K562 (cell line): ENCODE data around the gene MRPL40. TPM values are rescaled to one million over a fixed set of nuclear protein-coding genes. Genes with fewer than 3 reads are reported as not detected.

Experiments
- ATAC-seq: fragments of 200-7000 bp; cut with Tn5 transposase; 3 replicates; pipeline ENCODE4 v1.9.1; 2020; ENCODE audit warnings: moderate library complexity
- BruUV-seq: library from RNA; stranded (reverse); fragments of 400-500 nt; replicated peaks from 2 replicates; lab custom pipeline; 2021; lab: Mats Ljungman, UMichigan
- CTCF ChIA-PET: fragments of 300-600 bp; formaldehyde crosslinking; extraction: SDS; loops from one replicate; lab custom pipeline; 2021; ENCODE audit warnings: low intra/inter-chr PET ratio; lab: Yijun Ruan, JAX
- POLR2A ChIA-PET: fragments of 300-600, 350-650 bp; sonication (Branson Sonifier 250); formaldehyde crosslinking; extraction: SDS; loops from one replicate; lab custom pipeline; 2021; ENCODE audit warnings: antibody characterized with exemption, inconsistent platforms; lab: Yijun Ruan, JAX
- DNase-seq, 4 experiments: peaks; one replicate each; pipeline versions ENCODE4 v3.0.0 to v3.0.0-alpha.2; 2011 to 2018; ENCODE audit warnings: low spot score in 3 of 4, mixed read lengths in 3 of 4; ENCODE audit errors: extremely low read depth in 1 of 4
- FAIRE-seq: peaks from 2 replicates; lab custom pipeline; 2011; peaks lifted over from hg19 to GRCh38; lab: Jason Lieb, UNC
- H2AFZ ChIP-seq: 2 replicates; pipeline ENCODE4 v1.6.0; 2011; ENCODE audit warnings: low read depth, low read length, control low read depth, inconsistent platforms
- H3K27ac ChIP-seq: fragments of 200-600 bp; 3 replicates; pipeline ENCODE4 v1.8.0; 2011; ENCODE audit warnings: low read depth, mild to moderate bottlenecking, control low read depth, inconsistent platforms, low read length, moderate library complexity, mixed read lengths; ENCODE audit errors: extremely low read depth
- H3K27me3 ChIP-seq, 2 experiments: fragments of 300-600 bp in 1 of 2; 2 replicates in 1 of 2; 3 replicates in 1 of 2; pipeline versions ENCODE4 v1.6.0 to v1.8.0; 2011; ENCODE audit warnings: inconsistent platforms in 2 of 2, low read length in 2 of 2, mild to moderate bottlenecking in 1 of 2, mixed read lengths in 1 of 2, moderate library complexity in 1 of 2; ENCODE audit not compliant: control insufficient read depth in 2 of 2, insufficient read depth in 2 of 2
- H3K36me3 ChIP-seq: fragments of 300-600 bp; 3 replicates; pipeline ENCODE4 v1.8.0; 2011; ENCODE audit warnings: mild to moderate bottlenecking, low read length, inconsistent platforms; ENCODE audit not compliant: control insufficient read depth, insufficient read depth
- H3K4me1 ChIP-seq, 2 experiments: fragments of 200-600 bp in 1 of 2; replicated peaks in 1 of 2; 2 replicates in 1 of 2; 3 replicates in 1 of 2; pipeline versions ENCODE4 v1.5.1 to v1.8.0; 2011; ENCODE audit warnings: inconsistent platforms in 2 of 2, low read length in 2 of 2, mild to moderate bottlenecking in 1 of 2, mixed read lengths in 1 of 2, moderate library complexity in 1 of 2; ENCODE audit not compliant: control insufficient read depth in 2 of 2, insufficient read depth in 2 of 2
- H3K4me2 ChIP-seq: 2 replicates; pipeline ENCODE4 v1.6.1; 2011; ENCODE audit warnings: low read length, control low read depth, inconsistent platforms, mixed read lengths; ENCODE audit not compliant: insufficient read depth
- H3K4me3 ChIP-seq: fragments of 200-600 bp; sonication (generic), shearing (Covaris generic); 2 replicates; pipeline ENCODE4 v1.5.1; 2016; ENCODE audit warnings: control low read depth, inconsistent platforms
- H3K79me2 ChIP-seq: fragments of 200-600 bp; 3 replicates; pipeline ENCODE4 v1.8.0; 2011; ENCODE audit warnings: low read length, inconsistent platforms; ENCODE audit not compliant: control insufficient read depth, insufficient read depth
- H3K9ac ChIP-seq, 2 experiments: 2 replicates each; pipeline versions ENCODE4 v1.6.0 to v1.6.1; 2011; ENCODE audit warnings: low read depth in 2 of 2, low read length in 2 of 2, control low read depth in 1 of 2, inconsistent platforms in 1 of 2, mild to moderate bottlenecking in 1 of 2, mixed read lengths in 1 of 2; ENCODE audit not compliant: insufficient read depth in 1 of 2
- H3K9me1 ChIP-seq: one replicate; pipeline ENCODE4 v1.6.0; 2011; ENCODE audit warnings: inconsistent platforms, mild to moderate bottlenecking, low read length, moderate library complexity; ENCODE audit not compliant: control insufficient read depth, insufficient read depth
- H3K9me3 ChIP-seq: replicated peaks from 2 replicates; pipeline ENCODE4 v1.5.1; 2011; ENCODE audit warnings: low read depth, low read length, inconsistent platforms; ENCODE audit not compliant: control insufficient read depth, insufficient read depth
- H4K20me1 ChIP-seq: replicated peaks from 2 replicates; pipeline ENCODE4 v1.6.1; 2011; ENCODE audit warnings: low read length, inconsistent platforms, mixed read lengths; ENCODE audit not compliant: control insufficient read depth, insufficient read depth
- ESRRB ChIP-seq: fragments of 250-450 bp; sonication (Bioruptor Pico); IDR thresholded peaks from 2 replicates; pipeline ENCODE4 v1.5.0; 2020; ENCODE audit warnings: mild to moderate bottlenecking, moderate library complexity, borderline replicate concordance
- FOXJ3 ChIP-seq: sonication (generic); formaldehyde crosslinking; IDR thresholded peaks from 2 replicates; pipeline ENCODE4 v1.4.0; 2020; ENCODE audit warnings: mild to moderate bottlenecking, missing genetic modification reagents
- FOXM1 ChIP-seq, 2 experiments: fragments of 450-650 bp in 1 of 2; sonication (generic) in 1 of 2; formaldehyde crosslinking in 1 of 2; IDR thresholded peaks; 2 replicates each; pipeline versions ENCODE4 v1.6.1 to v1.9.0; 2017 to 2022; ENCODE audit warnings: low read depth in 2 of 2, mild to moderate bottlenecking in 2 of 2, missing genetic modification reagents in 1 of 2, moderate library complexity in 1 of 2
- HNRNPL ChIP-seq: fragments of 200-400 bp; formaldehyde crosslinking; IDR thresholded peaks from 2 replicates; pipeline ENCODE4 v1.6.1; 2017; ENCODE audit warnings: low read depth, mild to moderate bottlenecking, low read length
- MYBL2 ChIP-seq, 2 experiments: fragments of 450-650 bp in 1 of 2; sonication (generic) in 1 of 2; formaldehyde crosslinking in 1 of 2; IDR thresholded peaks; 2 replicates each; pipeline versions ENCODE4 v1.6.1 to v1.8.1; 2017 to 2022; ENCODE audit warnings: borderline replicate concordance in 1 of 2, inconsistent platforms in 1 of 2, low read depth in 1 of 2, mild to moderate bottlenecking in 1 of 2, missing genetic modification reagents in 1 of 2, moderate library complexity in 1 of 2
- MYC ChIP-seq, 2 experiments: fragments of 250-450 bp in 1 of 2; sonication (Bioruptor Pico) in 1 of 2; IDR thresholded peaks; 2 replicates each; pipeline versions ENCODE4 v1.5.1 to v1.6.1; 2012 to 2021; ENCODE audit warnings: low read depth in 2 of 2, borderline replicate concordance in 1 of 2, improper control_type of control experiment in 1 of 2, low read length in 1 of 2, mild to moderate bottlenecking in 1 of 2, moderate library complexity in 1 of 2
- POLR2AphosphoS5 ChIP-seq: IDR thresholded peaks from 2 replicates; pipeline ENCODE4 v1.6.1; 2011; ENCODE audit warnings: mild to moderate bottlenecking, low read depth, low read length, moderate library complexity; ENCODE audit not compliant: control insufficient read depth, insufficient read depth
- POLR2G ChIP-seq: fragments of 200-400 bp; formaldehyde crosslinking; IDR thresholded peaks from 2 replicates; pipeline ENCODE4 v1.6.1; 2017; ENCODE audit warnings: low read depth, mild to moderate bottlenecking, antibody characterized with exemption, low read length, moderate library complexity
- RBBP5 ChIP-seq: fragments of 200-600 bp; sonication (generic); IDR thresholded peaks from 2 replicates; pipeline ENCODE4 v1.6.1; 2012; ENCODE audit warnings: borderline replicate concordance, mild to moderate bottlenecking, low read length, control low read depth, inconsistent platforms; ENCODE audit not compliant: insufficient read depth, poor library complexity, severe bottlenecking
- RBM39 ChIP-seq: fragments of 200-400 bp; formaldehyde crosslinking; optimal IDR thresholded peaks from 2 replicates; pipeline ENCODE3; 2018; ENCODE audit warnings: low read depth, low read length
- SMARCC2 ChIP-seq: fragments of 450-650 bp; IDR thresholded peaks from 2 replicates; pipeline ENCODE4 v1.6.1; 2017; ENCODE audit warnings: antibody characterized with exemption, moderate library complexity, mild to moderate bottlenecking, low read depth
- XRCC3 ChIP-seq: fragments of 450-650 bp; IDR thresholded peaks from 2 replicates; pipeline ENCODE4 v1.6.1; 2017; ENCODE audit warnings: mild to moderate bottlenecking, moderate library complexity
- ZFP1 ChIP-seq: fragments of 450-650 bp; formaldehyde crosslinking; IDR thresholded peaks from 2 replicates; pipeline ENCODE4 v1.4.0; 2020; ENCODE audit warnings: mild to moderate bottlenecking, mixed read lengths
- ZNF436 ChIP-seq: fragments of 250-450, 450-650 bp; sonication (Bioruptor Pico); formaldehyde crosslinking; IDR thresholded peaks from 2 replicates; pipeline ENCODE4 v1.7.0; 2020; ENCODE audit warnings: mild to moderate bottlenecking
- WGBS: fragments of 100-300 bp; shearing (Covaris generic); methylation state at CpG from one replicate; pipeline ENCODE4 v1.1.6; 2016; ENCODE audit warnings: low coverage, mixed read lengths; ENCODE audit not compliant: insufficient coverage; ENCODE audit errors: missing lambda C conversion rate; 5-methylcytosine and 5-hydroxymethylcytosine counted together
- in situ Hi-C: fragments of 300-500 bp; cut with MboI; formaldehyde crosslinking; loops from 4 replicates; pipeline ENCODE4 v1.15.0; 2018; ENCODE audit warnings: inconsistent platforms, mixed read lengths
- intact Hi-C: fragments of 100-400 bp; cut with micrococcal nuclease; formaldehyde crosslinking; loops from 2 replicates; pipeline ENCODE4 v1.14.2; 2022
- polyA plus RNA-seq, 8 experiments: library from polyadenylated mRNA; depleted of rRNA in 4 of 8; stranded (reverse) in 5 of 8; unstranded in 3 of 8; fragments of >200 nt; fragmentation: Nextera tagmentation in 2 of 8; fragmentation: Illumina TruSeq in 1 of 8; extraction: Ambion mirVana in 2 of 8; extraction: Trizol in 1 of 8; gene quantifications; 2 replicates each; pipeline versions ENCODE4 v1.2.1 to v1.2.3, GENCODE V29; 2011 to 2014; ENCODE audit warnings: inconsistent platforms in 1 of 8, missing spikeins in 1 of 8
- total RNA-seq, 7 experiments: library from RNA; depleted of rRNA in 6 of 7; stranded (reverse); fragments of >200 nt in 6 of 7; fragmentation: Illumina TruSeq in 2 of 7; extraction: Trizol in 2 of 7; gene quantifications; 2 replicates each; pipeline versions ENCODE4 v1.2.1 to v1.2.3, GENCODE V29; 2011 to 2021; ENCODE audit warnings: low replicate concordance in 1 of 7
- TF ChIP-seq, protein P1 (sequence below): fragments of 450-650 bp; IDR thresholded peaks from 2 replicates; pipeline ENCODE4 v1.6.1; 2016; ENCODE audit warnings: missing biosample characterization, missing genetic modification characterization
- TF ChIP-seq, protein P2 (sequence below): fragments of 200-800 bp; sonication (Bioruptor generic); IDR thresholded peaks from 2 replicates; pipeline ENCODE4 v1.6.1; 2017; ENCODE audit warnings: missing genetic modification characterization, missing compliant biosample characterization
- TF ChIP-seq, protein P3 (sequence below): fragments of 450-650 bp; IDR thresholded peaks from 2 replicates; pipeline ENCODE4 v1.6.1; 2016; ENCODE audit warnings: low read depth, mild to moderate bottlenecking, moderate library complexity

The MRPL40 gene
- total and polyA plus RNA-seq, 9 of the 15 experiments (the other 6 are each of a cell fraction or from before 2014, with no cell fraction given) = 132 to 652 (median 208) TPM

DNA sequence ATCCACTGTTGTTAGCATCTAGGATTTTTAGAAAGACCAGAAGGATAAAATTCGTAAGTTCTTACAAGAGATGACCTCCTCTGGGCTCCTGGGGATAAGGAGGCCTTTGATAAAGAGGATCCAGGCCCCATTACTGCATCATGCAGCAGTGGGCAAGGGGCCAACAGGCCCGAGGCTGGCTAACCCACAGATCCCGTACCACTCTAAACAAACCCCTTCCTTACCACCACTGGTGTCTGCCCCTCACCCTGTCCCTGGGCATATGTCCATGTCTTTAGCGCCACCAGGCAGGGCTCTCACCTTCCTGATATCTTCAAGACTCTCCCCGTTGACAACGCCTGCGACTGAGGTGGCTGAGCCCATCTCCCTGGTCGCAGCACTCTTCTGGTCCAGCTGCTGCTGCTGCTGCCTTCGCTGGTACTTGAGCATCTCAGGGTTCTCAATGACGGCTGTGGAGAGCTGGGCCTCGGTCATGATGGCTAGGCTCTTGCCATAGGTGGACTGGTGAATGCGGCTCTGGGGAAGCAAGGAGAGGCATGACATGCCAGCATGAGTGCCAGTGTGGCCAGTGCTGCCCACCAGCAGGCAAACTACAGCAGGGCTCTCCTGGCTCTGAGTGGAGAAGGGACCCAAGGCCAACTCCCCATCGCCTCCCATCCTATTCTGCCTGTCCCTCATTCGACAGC lies 47.0 kb upstream of the MRPL40 start:
- 95% methylated on average over 14 of the region's 14 CpGs for WGBS
- TF ChIP-seq FOXM1 (IDR thresholded peaks at IDR 0.05; ENCODE audit: low read depth) (no peak), FOXM1 (CRISPR knock-in tag; IDR thresholded peaks at IDR 0.05; ENCODE audit: low read depth) (no peak), RBBP5 (peak; percentile 26), RBM39 (no peak), ZFP1 (CRISPR knock-in tag) (no peak), ESRRB (CRISPR knock-in tag) (no peak), MYBL2 (IDR thresholded peaks at IDR 0.05; ENCODE audit: low read depth) (no peak), MYBL2 (CRISPR knock-in tag; IDR thresholded peaks at IDR 0.05; ENCODE audit: borderline replicate concordance) (no peak), HNRNPL (no peak), FOXJ3 (CRISPR knock-in tag) (peak; percentile 50; the same call in 1 of the 2 replicates), POLR2AphosphoS5 (peak; percentile 7; the same call in 1 of the 2 replicates), POLR2G (0 out of 2 replicates have a peak, but pooled peaks have one; percentile 38), XRCC3 (no peak), SMARCC2 (no peak), MYC (IDR thresholded peaks at IDR 0.05; ENCODE audit: low read depth, low read length) (no peak), MYC (CRISPR knock-in tag; IDR thresholded peaks at IDR 0.05; ENCODE audit: borderline replicate concordance, low read depth) (peak; percentile 68; the same call in 1 of the 2 replicates), ZNF436 (CRISPR knock-in tag) (no peak)
- TF ChIP-seq, protein P1, sequence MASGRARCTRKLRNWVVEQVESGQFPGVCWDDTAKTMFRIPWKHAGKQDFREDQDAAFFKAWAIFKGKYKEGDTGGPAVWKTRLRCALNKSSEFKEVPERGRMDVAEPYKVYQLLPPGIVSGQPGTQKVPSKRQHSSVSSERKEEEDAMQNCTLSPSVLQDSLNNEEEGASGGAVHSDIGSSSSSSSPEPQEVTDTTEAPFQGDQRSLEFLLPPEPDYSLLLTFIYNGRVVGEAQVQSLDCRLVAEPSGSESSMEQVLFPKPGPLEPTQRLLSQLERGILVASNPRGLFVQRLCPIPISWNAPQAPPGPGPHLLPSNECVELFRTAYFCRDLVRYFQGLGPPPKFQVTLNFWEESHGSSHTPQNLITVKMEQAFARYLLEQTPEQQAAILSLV (tag) = no peak
- TF ChIP-seq, protein P2, sequence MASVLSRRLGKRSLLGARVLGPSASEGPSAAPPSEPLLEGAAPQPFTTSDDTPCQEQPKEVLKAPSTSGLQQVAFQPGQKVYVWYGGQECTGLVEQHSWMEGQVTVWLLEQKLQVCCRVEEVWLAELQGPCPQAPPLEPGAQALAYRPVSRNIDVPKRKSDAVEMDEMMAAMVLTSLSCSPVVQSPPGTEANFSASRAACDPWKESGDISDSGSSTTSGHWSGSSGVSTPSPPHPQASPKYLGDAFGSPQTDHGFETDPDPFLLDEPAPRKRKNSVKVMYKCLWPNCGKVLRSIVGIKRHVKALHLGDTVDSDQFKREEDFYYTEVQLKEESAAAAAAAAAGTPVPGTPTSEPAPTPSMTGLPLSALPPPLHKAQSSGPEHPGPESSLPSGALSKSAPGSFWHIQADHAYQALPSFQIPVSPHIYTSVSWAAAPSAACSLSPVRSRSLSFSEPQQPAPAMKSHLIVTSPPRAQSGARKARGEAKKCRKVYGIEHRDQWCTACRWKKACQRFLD = no peak
- TF ChIP-seq, protein P3, sequence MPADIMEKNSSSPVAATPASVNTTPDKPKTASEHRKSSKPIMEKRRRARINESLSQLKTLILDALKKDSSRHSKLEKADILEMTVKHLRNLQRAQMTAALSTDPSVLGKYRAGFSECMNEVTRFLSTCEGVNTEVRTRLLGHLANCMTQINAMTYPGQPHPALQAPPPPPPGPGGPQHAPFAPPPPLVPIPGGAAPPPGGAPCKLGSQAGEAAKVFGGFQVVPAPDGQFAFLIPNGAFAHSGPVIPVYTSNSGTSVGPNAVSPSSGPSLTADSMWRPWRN = no peak

More for the DNA sequence above, 47.0 kb upstream of the MRPL40 start:
- Histone ChIP-seq H3K4me3 (no peak overlapping the region), H3K36me3 (peaks cover 97% of the 10 kb centered on the region), H3K27me3 (no peaks in the 10 kb centered on the region), H3K79me2 (no peaks in the 10 kb centered on the region), H3K9me3 (no peaks in the 10 kb centered on the region), H3K27ac (no peak overlapping the region), H3K9ac (peak overlapping the region in 1 of 2 experiments; percentile 33; a peak in 2 of 4 replicates), H2AFZ (no peak overlapping the region), H3K9me1 (no peaks in the 10 kb centered on the region), H4K20me1 (0 out of 2 replicates have a peak, but pooled peaks cover 3% of the 10 kb centered on the region), H3K4me1 (no peaks in the 10 kb centered on the region), H3K4me2 (no peak overlapping the region)
- POLR2A ChIA-PET = interaction anchor here (0.6 to 3.9 kb wide), 12 partner anchors 11 to 113 kb away, joined by 3 to 39 read pairs (median 4); no protein-coding TSS in a partner anchor
- FAIRE-seq (no peak), DNase-seq (no peak), ATAC-seq (no peak)
- no TSS peak for BruUV-seq
- in situ Hi-C loops = no loop called here
- CTCF ChIA-PET = no interaction called here
- intact Hi-C loops = no loop called here
